OCI-LY1 (cell line): Measurements from ENCODE around the gene KCNG3.
"Not testable (repeated sequence)": the region's sequence is repeated elsewhere in the genome, so short reads cannot be mapped to it uniquely, and the experiment has no call there.

ENCODE experiments used
- CTCF ChIP-seq: fragments of 200-600 bp; sonication (generic), shearing (Covaris generic); IDR thresholded peaks from 2 replicates; pipeline ENCODE4 v1.5.1; 2017; ENCODE audit warnings: mild to moderate bottlenecking, antibody characterized with exemption, low read length, moderate library complexity, mixed read lengths
- EZH2 ChIP-seq: fragments of 200-600 bp; sonication (generic), shearing (Covaris generic); IDR thresholded peaks from 2 replicates; pipeline ENCODE4 v1.8.0; 2017; ENCODE audit warnings: borderline replicate concordance, mixed run types, mild to moderate bottlenecking, antibody characterized with exemption, low read length, moderate library complexity, mixed read lengths

DNA sequence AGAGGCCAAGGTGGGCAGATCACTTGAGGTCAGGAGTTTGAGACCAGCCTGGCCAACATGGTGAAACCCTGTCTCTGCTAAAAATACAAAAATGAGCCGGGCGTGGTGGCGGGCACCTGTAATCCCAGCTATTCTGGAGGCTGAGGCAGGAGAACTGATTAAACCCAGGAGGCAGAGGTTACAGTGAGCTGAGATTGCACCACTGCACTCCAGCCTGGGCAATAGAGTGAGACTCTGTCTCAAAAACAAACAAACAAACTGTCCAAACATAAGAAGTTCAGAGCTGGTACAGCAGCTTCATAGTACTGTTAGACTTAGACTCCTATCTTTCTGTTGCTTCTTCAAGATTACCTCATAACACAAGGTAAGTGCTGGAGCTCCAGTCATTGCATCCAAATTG is 100.5 kb downstream of the KCNG3 start:
- TF ChIP-seq CTCF, EZH2: not testable (repeated sequence)
